Measurements from ENCODE around the gene CCDC160. TPM values are rescaled to one million over a fixed set of nuclear protein-coding genes. Genes with fewer than 3 reads are reported as not detected.

The CCDC160 gene
- total and polyA plus RNA-seq, 8 donors: 0.50 to 3.2 (median 2.4) TPM

DNA sequence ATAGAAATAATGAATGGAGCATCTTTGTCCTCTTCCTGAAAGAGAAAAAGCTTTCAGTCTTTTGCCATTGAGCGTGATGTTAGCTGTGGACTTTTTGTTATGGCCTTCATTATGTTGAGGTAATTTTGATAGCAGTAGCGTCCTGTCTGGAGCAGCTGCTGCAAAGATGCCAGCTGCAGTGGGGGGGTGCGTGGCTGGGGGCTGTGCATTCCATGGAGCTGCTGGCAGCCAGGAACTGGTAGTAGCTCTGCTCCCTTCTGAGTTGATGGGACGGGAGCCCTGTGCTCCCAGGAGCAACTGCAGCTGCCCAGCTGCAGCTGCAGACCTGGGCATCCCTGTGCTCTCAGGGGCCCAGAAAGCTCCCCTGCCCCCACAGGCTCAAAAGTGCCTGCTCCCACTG, 50.4 kb downstream of the CCDC160 start:
- TF ChIP-seq, protein P1, sequence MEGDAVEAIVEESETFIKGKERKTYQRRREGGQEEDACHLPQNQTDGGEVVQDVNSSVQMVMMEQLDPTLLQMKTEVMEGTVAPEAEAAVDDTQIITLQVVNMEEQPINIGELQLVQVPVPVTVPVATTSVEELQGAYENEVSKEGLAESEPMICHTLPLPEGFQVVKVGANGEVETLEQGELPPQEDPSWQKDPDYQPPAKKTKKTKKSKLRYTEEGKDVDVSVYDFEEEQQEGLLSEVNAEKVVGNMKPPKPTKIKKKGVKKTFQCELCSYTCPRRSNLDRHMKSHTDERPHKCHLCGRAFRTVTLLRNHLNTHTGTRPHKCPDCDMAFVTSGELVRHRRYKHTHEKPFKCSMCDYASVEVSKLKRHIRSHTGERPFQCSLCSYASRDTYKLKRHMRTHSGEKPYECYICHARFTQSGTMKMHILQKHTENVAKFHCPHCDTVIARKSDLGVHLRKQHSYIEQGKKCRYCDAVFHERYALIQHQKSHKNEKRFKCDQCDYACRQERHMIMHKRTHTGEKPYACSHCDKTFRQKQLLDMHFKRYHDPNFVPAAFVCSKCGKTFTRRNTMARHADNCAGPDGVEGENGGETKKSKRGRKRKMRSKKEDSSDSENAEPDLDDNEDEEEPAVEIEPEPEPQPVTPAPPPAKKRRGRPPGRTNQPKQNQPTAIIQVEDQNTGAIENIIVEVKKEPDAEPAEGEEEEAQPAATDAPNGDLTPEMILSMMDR (IDR thresholded peaks at IDR 0.05): no peak
- Histone ChIP-seq H3K4me3 (no peak overlapping the region), H3K36me3 (no peaks in the 10 kb centered on the region), H3K27ac (no peak overlapping the region), H3K9me3 (no peaks in the 10 kb centered on the region), H3K27me3 (no peaks in the 10 kb centered on the region), H3K4me1 (no peaks in the 10 kb centered on the region)
- intact Hi-C loops (cut with DNase I): no loop called here
- no peak for ATAC-seq
- no peak for DNase-seq

DNA sequence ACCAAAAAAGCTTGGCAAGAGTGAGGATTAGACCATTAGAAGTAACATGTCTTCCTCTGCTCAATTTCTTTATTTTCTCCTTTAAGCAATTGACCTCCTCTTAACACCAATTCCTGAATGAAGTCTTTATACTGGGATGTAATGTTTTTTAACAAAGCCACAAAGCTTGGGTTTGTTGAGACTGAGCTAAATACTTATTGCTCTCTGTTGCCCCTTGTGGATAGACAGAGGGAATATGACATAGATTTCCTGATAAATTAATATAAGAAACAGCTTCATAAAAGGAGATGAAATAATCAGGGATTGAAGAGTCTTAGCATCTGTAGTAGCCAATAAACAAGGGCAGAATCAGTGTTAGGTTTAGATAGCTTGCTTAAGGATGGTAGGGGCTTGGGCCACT, 57.6 kb downstream of the CCDC160 start:
- intact Hi-C loops (cut with DNase I): no loop called here
- H3K27ac ChIP-seq: no peak overlapping the region
- H3K4me3 ChIP-seq: no peak overlapping the region
- no peaks in the 10 kb centered on the region for H3K9me3 ChIP-seq
- TF ChIP-seq, protein P1 (IDR thresholded peaks at IDR 0.05): no peak
- no peaks in the 10 kb centered on the region for H3K4me1 ChIP-seq
- peaks cover 0 to 7% of the 10 kb centered on the region in 2 donors for H3K27me3 ChIP-seq
- no peak for DNase-seq
- no peaks in the 10 kb centered on the region for H3K36me3 ChIP-seq
- no peak for ATAC-seq

Other genes starting within 250 kb of the CCDC160 start
- gene PHF6, start 136.1 kb downstream of the CCDC160 start, total RNA-seq: 10 to 100 TPM; 17.7 to 18.7 TPM
- gene PHF6, start 136.1 kb downstream of the CCDC160 start, polyA plus RNA-seq (ENCODE audit: insufficient read length in 6 of 6): 10 to 100 TPM; 36.8 to 46.2 (median 42.0) TPM
- 10 to 100 TPM; 21.2 to 26.9 TPM for gene HPRT1, start 223.0 kb downstream of the CCDC160 start, total RNA-seq
- gene HPRT1, start 223.0 kb downstream of the CCDC160 start, polyA plus RNA-seq (ENCODE audit: insufficient read length in 6 of 6): 10 to 100 TPM; 17.5 to 21.2 (median 18.2) TPM

All from left lung (tissue), 10 donors.